HepG2 (cell line): Measurements from ENCODE around the gene HS2ST1. TPM values are rescaled to one million over a fixed set of nuclear protein-coding genes. Genes with fewer than 3 reads are reported as not detected.

Experiments
- ATAC-seq: fragments of 200-7000 bp; cut with Tn5 transposase; 3 replicates; pipeline ENCODE4 v1.9.1; 2020; ENCODE audit warnings: mild to moderate bottlenecking, moderate library complexity
- BruUV-seq: library from RNA; stranded (reverse); fragments of 400-500 nt; replicated peaks from 2 replicates; lab custom pipeline; 2021; lab: Mats Ljungman, UMichigan
- CTCF ChIA-PET: fragments of 300-600 bp; formaldehyde crosslinking; extraction: SDS; loops from one replicate; lab custom pipeline; 2021; ENCODE audit warnings: low total read pairs, inconsistent platforms, low intra/inter-chr PET ratio; lab: Yijun Ruan, JAX
- POLR2A ChIA-PET: fragments of 350-600 bp; sonication (Branson Sonifier 250); formaldehyde crosslinking; loops from one replicate; lab custom pipeline; 2020; ENCODE audit warnings: antibody characterized with exemption, inconsistent platforms; lab: Yijun Ruan, JAX
- DNase-seq: peaks from one replicate; pipeline ENCODE4 v3.0.0-alpha.2; 2015; ENCODE audit warnings: low spot score
- FAIRE-seq: peaks from 3 replicates; lab custom pipeline; 2011; peaks lifted over from hg19 to GRCh38; lab: Jason Lieb, UNC
- H2AFZ ChIP-seq: one replicate; pipeline ENCODE4 v1.6.1; 2011; ENCODE audit warnings: low read length, inconsistent platforms
- H3K27ac ChIP-seq: fragments of 300-600 bp; 3 replicates; pipeline ENCODE4 v1.8.0; 2011; ENCODE audit warnings: mixed run types, mild to moderate bottlenecking, mixed read lengths, low read length, inconsistent platforms; ENCODE audit not compliant: insufficient read depth; ENCODE audit errors: extremely low read length
- H3K27me3 ChIP-seq, 2 experiments: fragments of 200-600 bp in 1 of 2; 2 replicates in 1 of 2; 3 replicates in 1 of 2; pipeline versions ENCODE4 v1.6.0 to v1.8.0; 2011; ENCODE audit warnings: low read length in 2 of 2, mild to moderate bottlenecking in 2 of 2, moderate library complexity in 2 of 2, inconsistent platforms in 1 of 2; ENCODE audit not compliant: insufficient read depth in 2 of 2, control insufficient read depth in 1 of 2
- H3K36me3 ChIP-seq, 2 experiments: fragments of 200-600 bp in 1 of 2; replicated peaks in 1 of 2; 2 replicates in 1 of 2; 3 replicates in 1 of 2; pipeline versions ENCODE4 v1.5.1 to v1.8.0; 2011; ENCODE audit warnings: low read length in 2 of 2, inconsistent platforms in 1 of 2; ENCODE audit not compliant: insufficient read depth in 2 of 2, control insufficient read depth in 1 of 2
- H3K4me1 ChIP-seq: 2 replicates; pipeline ENCODE4 v1.5.1; 2012; ENCODE audit warnings: low read length, inconsistent platforms; ENCODE audit not compliant: insufficient read depth
- H3K4me2 ChIP-seq: 2 replicates; pipeline ENCODE4 v1.6.0; 2011; ENCODE audit warnings: low read depth, low read length, inconsistent platforms
- H3K4me3 ChIP-seq, 3 experiments: fragments of 200-600 bp in 1 of 3; sonication (generic), shearing (Covaris generic) in 1 of 3; replicated peaks in 1 of 3; 2 replicates each; pipeline ENCODE4 v1.5.1; 2011 to 2016; ENCODE audit warnings: low read length in 3 of 3, inconsistent platforms in 2 of 3, low read depth in 2 of 3, mild to moderate bottlenecking in 2 of 3, control low read depth in 1 of 3, mixed read lengths in 1 of 3; ENCODE audit not compliant: insufficient read depth in 1 of 3
- H3K79me2 ChIP-seq: one replicate; pipeline ENCODE4 v1.6.1; 2011; ENCODE audit warnings: low read length, inconsistent platforms; ENCODE audit not compliant: insufficient read depth
- H3K9ac ChIP-seq: 2 replicates; pipeline ENCODE4 v1.6.0; 2011; ENCODE audit warnings: mild to moderate bottlenecking, low read depth, low read length, inconsistent platforms; ENCODE audit not compliant: insufficient read depth
- H3K9me3 ChIP-seq: 2 replicates; pipeline ENCODE4 v1.5.1; 2012; ENCODE audit warnings: mild to moderate bottlenecking, low read length
- H4K20me1 ChIP-seq: 2 replicates; pipeline ENCODE4 v1.6.0; 2011; ENCODE audit warnings: inconsistent platforms, mild to moderate bottlenecking, low read length, moderate library complexity; ENCODE audit not compliant: insufficient read depth
- CREM ChIP-seq, 2 experiments: sonication (generic) in 1 of 2; formaldehyde crosslinking in 1 of 2; IDR thresholded peaks; 2 replicates each; pipeline versions ENCODE4 v1.4.0 to v1.6.1; 2016 to 2020; ENCODE audit warnings: antibody characterized with exemption in 1 of 2, mild to moderate bottlenecking in 1 of 2, missing genetic modification reagents in 1 of 2
- FOXP1 ChIP-seq, 2 experiments: fragments of 450-650 bp in 1 of 2; IDR thresholded peaks; 2 replicates each; pipeline ENCODE4 v1.6.1; 2017 to 2018; ENCODE audit warnings: antibody characterized with exemption in 1 of 2
- HMG20A ChIP-seq: IDR thresholded peaks from 2 replicates; pipeline ENCODE4 v1.6.1; 2016; ENCODE audit warnings: borderline replicate concordance
- XRCC5 ChIP-seq: fragments of 200-400 bp; formaldehyde crosslinking; optimal IDR thresholded peaks from 2 replicates; pipeline ENCODE3; 2017; ENCODE audit warnings: mild to moderate bottlenecking, low read length
- ZKSCAN1 ChIP-seq: fragments of 150-350 bp; IDR thresholded peaks from 2 replicates; pipeline ENCODE4 v1.6.1; 2014; ENCODE audit warnings: low read length
- ZNF264 ChIP-seq: sonication (generic); formaldehyde crosslinking; IDR thresholded peaks from 2 replicates; pipeline ENCODE4 v1.4.0; 2020; ENCODE audit warnings: missing genetic modification reagents
- ZNF672 ChIP-seq: sonication (generic); formaldehyde crosslinking; IDR thresholded peaks from 2 replicates; pipeline ENCODE4 v1.8.1; 2022; ENCODE audit warnings: missing genetic modification reagents
- WGBS: methylation state at CpG from one replicate; pipeline ENCODE4 v1.1.6; 2017; ENCODE audit warnings: low lambda C conversion rate; 5-methylcytosine and 5-hydroxymethylcytosine counted together
- in situ Hi-C: cut with HindIII; loops from 2 replicates; pipeline ENCODE4 v1.10.0; 2017; ENCODE audit warnings: low pct_unique_long_range_greater_than_20kb; ENCODE audit not compliant: extremely low pct_ligation_motif_present
- intact Hi-C: fragments of 100-400 bp; cut with micrococcal nuclease; formaldehyde crosslinking; loops from one replicate; pipeline ENCODE4 v1.10.0; 2022; ENCODE audit not compliant: unreplicated experiment
- polyA plus RNA-seq, 8 experiments: library from polyadenylated mRNA; depleted of rRNA in 3 of 8; stranded (reverse) in 7 of 8; unstranded in 1 of 8; fragments of >200 nt; fragmentation: Illumina TruSeq in 4 of 8; extraction: Trizol in 4 of 8; gene quantifications; 2 replicates each; pipeline versions ENCODE4 v1.2.1 to v1.2.3, GENCODE V29; 2011 to 2016; ENCODE audit warnings: low read depth in 4 of 8, missing spikeins in 1 of 8, mixed read lengths in 1 of 8; ENCODE audit not compliant: insufficient read depth in 1 of 8
- total RNA-seq, 5 experiments: library from RNA; depleted of rRNA; stranded (reverse); fragments of >200 nt; fragmentation: Illumina TruSeq; extraction: Trizol; gene quantifications; 2 replicates each; pipeline ENCODE4 v1.2.3, GENCODE V29; 2016; ENCODE audit warnings: low read depth in 1 of 5
- TF ChIP-seq, protein P1 (sequence below): sonication (generic); formaldehyde crosslinking; IDR thresholded peaks from 2 replicates; pipeline ENCODE4 v1.4.0; 2020; ENCODE audit warnings: missing genetic modification reagents
- TF ChIP-seq, protein P2 (sequence below): sonication (generic); formaldehyde crosslinking; IDR thresholded peaks from 2 replicates; pipeline ENCODE4 v1.5.0; 2020; ENCODE audit warnings: missing genetic modification reagents, mild to moderate bottlenecking, borderline replicate concordance
- TF ChIP-seq, protein P3 (sequence below): sonication (generic); formaldehyde crosslinking; IDR thresholded peaks from 2 replicates; pipeline ENCODE4 v1.8.1; 2023; ENCODE audit warnings: mild to moderate bottlenecking, missing genetic modification reagents
- TF ChIP-seq, protein P4 (sequence below): sonication (generic); formaldehyde crosslinking; IDR thresholded peaks from 2 replicates; pipeline ENCODE4 v1.9.0; 2021; ENCODE audit warnings: missing genetic modification reagents, mild to moderate bottlenecking, borderline replicate concordance

Gene HS2ST1
- total and polyA plus RNA-seq, 2 of the 13 experiments (the other 11 are each of a cell fraction or from before 2014, with no cell fraction given): 22.1 to 58.7 TPM

DNA sequence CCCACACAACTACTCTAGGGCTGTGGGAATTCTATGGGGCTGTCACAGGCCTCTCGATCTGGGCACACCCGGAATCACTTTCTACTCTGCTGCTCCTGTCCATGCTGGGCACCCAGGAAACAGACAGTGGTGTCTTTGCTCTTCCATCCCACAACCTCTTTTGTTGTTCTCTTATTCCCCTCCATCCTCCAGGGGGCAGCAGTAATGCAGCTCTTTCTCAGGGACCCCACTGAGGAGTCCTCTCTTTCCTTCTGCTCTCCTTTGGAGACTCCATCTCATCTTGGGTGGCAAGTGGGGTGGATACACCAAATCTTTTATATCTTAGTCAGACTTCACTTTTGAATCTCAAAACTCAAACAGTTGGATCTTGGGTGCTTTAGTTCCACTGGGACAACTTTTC lies 206.3 kb downstream of the HS2ST1 start:
- intact Hi-C loops: no loop called here
- Histone ChIP-seq H3K36me3 (no peaks in the 10 kb centered on the region), H3K4me1 (no peaks in the 10 kb centered on the region), H2AFZ (no peak overlapping the region), H4K20me1 (no peaks in the 10 kb centered on the region), H3K27ac (no peak overlapping the region), H3K79me2 (no peaks in the 10 kb centered on the region), H3K4me2 (no peak overlapping the region), H3K4me3 (no peak overlapping the region), H3K9ac (no peak overlapping the region), H3K27me3 (no peaks in the 10 kb centered on the region), H3K9me3 (no peaks in the 10 kb centered on the region)
- ChIA-PET POLR2A (no interaction called here), CTCF (no interaction called here)
- no peak for DNase-seq
- peak; percentile 52 for ATAC-seq
- no peak for FAIRE-seq
- WGBS: 10% methylated on average over 2 of the region's 2 CpGs
- no TSS peak for BruUV-seq
- in situ Hi-C loops: no loop called here
- TF ChIP-seq, protein P1, sequence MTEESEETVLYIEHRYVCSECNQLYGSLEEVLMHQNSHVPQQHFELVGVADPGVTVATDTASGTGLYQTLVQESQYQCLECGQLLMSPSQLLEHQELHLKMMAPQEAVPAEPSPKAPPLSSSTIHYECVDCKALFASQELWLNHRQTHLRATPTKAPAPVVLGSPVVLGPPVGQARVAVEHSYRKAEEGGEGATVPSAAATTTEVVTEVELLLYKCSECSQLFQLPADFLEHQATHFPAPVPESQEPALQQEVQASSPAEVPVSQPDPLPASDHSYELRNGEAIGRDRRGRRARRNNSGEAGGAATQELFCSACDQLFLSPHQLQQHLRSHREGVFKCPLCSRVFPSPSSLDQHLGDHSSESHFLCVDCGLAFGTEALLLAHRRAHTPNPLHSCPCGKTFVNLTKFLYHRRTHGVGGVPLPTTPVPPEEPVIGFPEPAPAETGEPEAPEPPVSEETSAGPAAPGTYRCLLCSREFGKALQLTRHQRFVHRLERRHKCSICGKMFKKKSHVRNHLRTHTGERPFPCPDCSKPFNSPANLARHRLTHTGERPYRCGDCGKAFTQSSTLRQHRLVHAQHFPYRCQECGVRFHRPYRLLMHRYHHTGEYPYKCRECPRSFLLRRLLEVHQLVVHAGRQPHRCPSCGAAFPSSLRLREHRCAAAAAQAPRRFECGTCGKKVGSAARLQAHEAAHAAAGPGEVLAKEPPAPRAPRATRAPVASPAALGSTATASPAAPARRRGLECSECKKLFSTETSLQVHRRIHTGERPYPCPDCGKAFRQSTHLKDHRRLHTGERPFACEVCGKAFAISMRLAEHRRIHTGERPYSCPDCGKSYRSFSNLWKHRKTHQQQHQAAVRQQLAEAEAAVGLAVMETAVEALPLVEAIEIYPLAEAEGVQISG (CRISPR knock-in tag): 0 out of 2 replicates have a peak, but pooled peaks have one; percentile 22
- TF ChIP-seq ZNF672: no peak

DNA sequence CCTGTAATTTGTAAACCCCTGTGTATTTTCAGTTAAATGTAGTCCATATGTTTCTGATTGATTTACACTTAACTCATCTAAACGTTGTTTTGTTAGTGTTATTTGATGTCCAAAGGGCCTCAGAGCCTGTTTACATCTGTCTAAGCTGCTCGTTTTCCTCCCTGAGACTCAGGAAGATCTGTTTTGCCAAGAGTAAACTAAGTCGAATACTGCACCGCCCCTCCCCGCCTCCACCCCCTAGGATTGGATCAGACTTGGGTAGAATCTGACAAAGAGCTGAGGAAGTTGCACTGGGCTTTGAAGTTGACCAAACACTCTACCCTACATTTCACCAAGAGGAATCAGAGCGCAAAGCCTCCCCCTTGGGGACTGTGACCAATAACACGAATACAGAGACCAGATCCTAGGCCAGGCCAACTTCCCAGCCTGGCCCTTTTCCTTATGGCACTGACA lies 207.3 kb downstream of the HS2ST1 start:
- FAIRE-seq (no peak), ATAC-seq (no peak)
- H2AFZ ChIP-seq: no peak overlapping the region
- ChIA-PET CTCF (no interaction called here), POLR2A (no interaction called here)
- BruUV-seq: no TSS peak
- no peaks in the 10 kb centered on the region for H3K4me1 ChIP-seq
- H4K20me1 ChIP-seq: no peaks in the 10 kb centered on the region
- in situ Hi-C loops: no loop called here
- H3K4me2 ChIP-seq: no peak overlapping the region
- peaks cover 0 to 4% of the 10 kb centered on the region in 2 experiments; a peak in 1 of 5 replicates for H3K27me3 ChIP-seq
- TF ChIP-seq, protein P2, sequence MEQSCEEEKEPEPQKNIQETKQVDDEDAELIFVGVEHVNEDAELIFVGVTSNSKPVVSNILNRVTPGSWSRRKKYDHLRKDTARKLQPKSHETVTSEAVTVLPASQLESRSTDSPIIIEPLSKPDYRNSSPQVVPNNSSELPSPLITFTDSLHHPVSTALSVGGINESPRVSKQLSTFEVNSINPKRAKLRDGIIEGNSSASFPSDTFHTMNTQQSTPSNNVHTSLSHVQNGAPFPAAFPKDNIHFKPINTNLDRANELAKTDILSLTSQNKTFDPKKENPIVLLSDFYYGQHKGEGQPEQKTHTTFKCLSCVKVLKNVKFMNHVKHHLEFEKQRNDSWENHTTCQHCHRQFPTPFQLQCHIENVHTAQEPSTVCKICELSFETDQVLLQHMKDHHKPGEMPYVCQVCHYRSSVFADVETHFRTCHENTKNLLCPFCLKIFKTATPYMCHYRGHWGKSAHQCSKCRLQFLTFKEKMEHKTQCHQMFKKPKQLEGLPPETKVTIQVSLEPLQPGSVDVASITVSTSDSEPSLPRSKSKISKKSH (CRISPR knock-in tag): no peak
- no peak for TF ChIP-seq ZKSCAN1
- TF ChIP-seq CREM (IDR thresholded peaks at IDR 0.05): no peak
- no peak for TF ChIP-seq CREM (CRISPR knock-in tag; IDR thresholded peaks at IDR 0.05)
- TF ChIP-seq HMG20A (CRISPR knock-in tag): no peak
- TF ChIP-seq, protein P3, sequence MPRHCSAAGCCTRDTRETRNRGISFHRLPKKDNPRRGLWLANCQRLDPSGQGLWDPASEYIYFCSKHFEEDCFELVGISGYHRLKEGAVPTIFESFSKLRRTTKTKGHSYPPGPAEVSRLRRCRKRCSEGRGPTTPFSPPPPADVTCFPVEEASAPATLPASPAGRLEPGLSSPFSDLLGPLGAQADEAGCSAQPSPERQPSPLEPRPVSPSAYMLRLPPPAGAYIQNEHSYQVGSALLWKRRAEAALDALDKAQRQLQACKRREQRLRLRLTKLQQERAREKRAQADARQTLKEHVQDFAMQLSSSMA (CRISPR knock-in tag): no peak
- no peak for TF ChIP-seq FOXP1 (IDR thresholded peaks at IDR 0.05)
- no peak for TF ChIP-seq FOXP1 (CRISPR knock-in tag; IDR thresholded peaks at IDR 0.05)
- TF ChIP-seq XRCC5: no peak
- TF ChIP-seq, protein P4, sequence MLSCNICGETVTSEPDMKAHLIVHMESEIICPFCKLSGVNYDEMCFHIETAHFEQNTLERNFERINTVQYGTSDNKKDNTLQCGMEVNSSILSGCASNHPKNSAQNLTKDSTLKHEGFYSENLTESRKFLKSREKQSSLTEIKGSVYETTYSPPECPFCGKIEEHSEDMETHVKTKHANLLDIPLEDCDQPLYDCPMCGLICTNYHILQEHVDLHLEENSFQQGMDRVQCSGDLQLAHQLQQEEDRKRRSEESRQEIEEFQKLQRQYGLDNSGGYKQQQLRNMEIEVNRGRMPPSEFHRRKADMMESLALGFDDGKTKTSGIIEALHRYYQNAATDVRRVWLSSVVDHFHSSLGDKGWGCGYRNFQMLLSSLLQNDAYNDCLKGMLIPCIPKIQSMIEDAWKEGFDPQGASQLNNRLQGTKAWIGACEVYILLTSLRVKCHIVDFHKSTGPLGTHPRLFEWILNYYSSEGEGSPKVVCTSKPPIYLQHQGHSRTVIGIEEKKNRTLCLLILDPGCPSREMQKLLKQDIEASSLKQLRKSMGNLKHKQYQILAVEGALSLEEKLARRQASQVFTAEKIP (CRISPR knock-in tag): no peak
- TF ChIP-seq ZNF264 (CRISPR knock-in tag): no peak
- TF ChIP-seq, all 625 proteins: peak for 0
- H3K27ac ChIP-seq: no peak overlapping the region
- H3K79me2 ChIP-seq: no peaks in the 10 kb centered on the region
- WGBS: 65% methylated on average over 7 of the region's 7 CpGs
- no peaks in the 10 kb centered on the region for H3K36me3 ChIP-seq
- no peak for DNase-seq
- H3K4me3 ChIP-seq: no peak overlapping the region
- intact Hi-C loops: no loop called here
- no peaks in the 10 kb centered on the region for H3K9me3 ChIP-seq
- no peak overlapping the region for H3K9ac ChIP-seq
